Measurements from ENCODE around the gene FNDC1.
"Not testable (repeated sequence)": the region's sequence is repeated elsewhere in the genome, so short reads cannot be mapped to it uniquely, and the experiment has no call there.

The FNDC1 gene

GRCh38 chr6:159169193-159169555, at the start of gene FNDC1:
TSS of gene FNDC1 (plus strand) at chr6:159169400. CDS start at chr6:159169597, 197 bp downstream.
- DNase-seq: no peak

GRCh38 chr6:159119791-159120190, 49.4 kb upstream of the FNDC1 start:
- DNase-seq: no peak

- peak; percentile 52 for DNase-seq
Measured at GRCh38 chr6:159121486-159121885, 47.7 kb upstream of the FNDC1 start.

- DNase-seq: no peak
Measured at GRCh38 chr6:159122453-159122852, 46.7 kb upstream of the FNDC1 start.

GRCh38 chr6:159123831-159124230, 45.4 kb upstream of the FNDC1 start:
- not testable (repeated sequence) for DNase-seq

GRCh38 chr6:159125014-159125609, 44.1 kb upstream of the FNDC1 start:
- no peak for DNase-seq

GRCh38 chr6:159125951-159126352, 43.2 kb upstream of the FNDC1 start:
- DNase-seq: no peak

- DNase-seq: no peak
Measured at GRCh38 chr6:159126590-159126989, 42.6 kb upstream of the FNDC1 start.

GRCh38 chr6:159127701-159128100, 41.5 kb upstream of the FNDC1 start:
- DNase-seq: no peak

GRCh38 chr6:159128978-159129377, 40.2 kb upstream of the FNDC1 start:
- no peak for DNase-seq

- DNase-seq: no peak
Measured at GRCh38 chr6:159130846-159131245, 38.4 kb upstream of the FNDC1 start.

- no peak for DNase-seq
Measured at GRCh38 chr6:159131709-159132108, 37.5 kb upstream of the FNDC1 start.

- DNase-seq: no peak
Measured at GRCh38 chr6:159132664-159133063, 36.5 kb upstream of the FNDC1 start.

GRCh38 chr6:159134701-159135364, 34.4 kb upstream of the FNDC1 start:
- no peak for DNase-seq

GRCh38 chr6:159137676-159138075, 31.5 kb upstream of the FNDC1 start:
- no peak for DNase-seq

- no peak for DNase-seq
Measured at GRCh38 chr6:159142531-159142930, 26.7 kb upstream of the FNDC1 start.

GRCh38 chr6:159148641-159149040, 20.6 kb upstream of the FNDC1 start:
- no peak for DNase-seq

- no peak for DNase-seq
Measured at GRCh38 chr6:159149641-159150040, 19.6 kb upstream of the FNDC1 start.

GRCh38 chr6:159151266-159151855, 17.8 kb upstream of the FNDC1 start:
- no peak for DNase-seq

- no peak for DNase-seq
Measured at GRCh38 chr6:159152041-159152440, 17.2 kb upstream of the FNDC1 start.

- DNase-seq: no peak
Measured at GRCh38 chr6:159152782-159153181, 16.4 kb upstream of the FNDC1 start.

- no peak for DNase-seq
Measured at GRCh38 chr6:159155679-159156078, 13.5 kb upstream of the FNDC1 start.

GRCh38 chr6:159156089-159156488, 13.1 kb upstream of the FNDC1 start:
- DNase-seq: no peak

GRCh38 chr6:159157431-159157830, 11.8 kb upstream of the FNDC1 start:
- no peak for DNase-seq

- DNase-seq: no peak
Measured at GRCh38 chr6:159161839-159162238, 7.4 kb upstream of the FNDC1 start.

All from SIG-M5 (cell line).